ENCODE data around the gene EZH1.
"Not testable (repeated sequence)": the region's sequence is repeated elsewhere in the genome, so short reads cannot be mapped to it uniquely, and the experiment has no call there.

DNA sequence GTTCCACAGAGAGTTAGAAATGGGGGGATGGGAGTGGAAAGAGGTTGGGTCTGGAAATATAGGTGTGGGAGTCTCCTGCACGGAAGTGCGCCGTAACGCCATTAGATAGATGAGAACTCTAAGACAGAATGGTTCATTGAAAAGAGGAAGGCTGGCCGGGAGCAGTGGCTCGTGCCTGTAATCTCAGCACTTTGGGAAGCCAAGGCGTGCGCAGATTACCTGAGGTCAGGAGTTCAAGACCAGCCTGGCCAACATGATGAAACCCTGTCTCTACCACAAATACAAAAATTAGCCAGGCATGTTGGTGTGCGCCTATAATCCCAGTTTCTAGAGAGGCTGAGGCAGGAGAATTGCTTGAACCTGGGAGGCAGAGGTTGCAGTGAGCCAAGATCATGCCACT lies 23.2 kb upstream of the EZH1 start:
- TF ChIP-seq, protein P1, sequence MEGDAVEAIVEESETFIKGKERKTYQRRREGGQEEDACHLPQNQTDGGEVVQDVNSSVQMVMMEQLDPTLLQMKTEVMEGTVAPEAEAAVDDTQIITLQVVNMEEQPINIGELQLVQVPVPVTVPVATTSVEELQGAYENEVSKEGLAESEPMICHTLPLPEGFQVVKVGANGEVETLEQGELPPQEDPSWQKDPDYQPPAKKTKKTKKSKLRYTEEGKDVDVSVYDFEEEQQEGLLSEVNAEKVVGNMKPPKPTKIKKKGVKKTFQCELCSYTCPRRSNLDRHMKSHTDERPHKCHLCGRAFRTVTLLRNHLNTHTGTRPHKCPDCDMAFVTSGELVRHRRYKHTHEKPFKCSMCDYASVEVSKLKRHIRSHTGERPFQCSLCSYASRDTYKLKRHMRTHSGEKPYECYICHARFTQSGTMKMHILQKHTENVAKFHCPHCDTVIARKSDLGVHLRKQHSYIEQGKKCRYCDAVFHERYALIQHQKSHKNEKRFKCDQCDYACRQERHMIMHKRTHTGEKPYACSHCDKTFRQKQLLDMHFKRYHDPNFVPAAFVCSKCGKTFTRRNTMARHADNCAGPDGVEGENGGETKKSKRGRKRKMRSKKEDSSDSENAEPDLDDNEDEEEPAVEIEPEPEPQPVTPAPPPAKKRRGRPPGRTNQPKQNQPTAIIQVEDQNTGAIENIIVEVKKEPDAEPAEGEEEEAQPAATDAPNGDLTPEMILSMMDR (IDR thresholded peaks at IDR 0.05 in 2 of 3, conservative IDR thresholded peaks at IDR 0.05 in 1 of 3; ENCODE audit: control insufficient read depth in 2 of 3, extremely low read depth in 1 of 3, insufficient read depth in 1 of 3, low read depth in 3 of 3, low read length in 3 of 3): not testable (repeated sequence)
- not testable (repeated sequence) for TF ChIP-seq RB1 (IDR thresholded peaks at IDR 0.05; ENCODE audit: borderline replicate concordance); BHLHE40 (IDR thresholded peaks at IDR 0.05; ENCODE audit: borderline replicate concordance in 1 of 2, low read depth in 2 of 2, low read length in 1 of 2); RCOR1 (conservative IDR thresholded peaks at IDR 0.05; ENCODE audit: low read depth, low read length)
- TF ChIP-seq, protein P2, sequence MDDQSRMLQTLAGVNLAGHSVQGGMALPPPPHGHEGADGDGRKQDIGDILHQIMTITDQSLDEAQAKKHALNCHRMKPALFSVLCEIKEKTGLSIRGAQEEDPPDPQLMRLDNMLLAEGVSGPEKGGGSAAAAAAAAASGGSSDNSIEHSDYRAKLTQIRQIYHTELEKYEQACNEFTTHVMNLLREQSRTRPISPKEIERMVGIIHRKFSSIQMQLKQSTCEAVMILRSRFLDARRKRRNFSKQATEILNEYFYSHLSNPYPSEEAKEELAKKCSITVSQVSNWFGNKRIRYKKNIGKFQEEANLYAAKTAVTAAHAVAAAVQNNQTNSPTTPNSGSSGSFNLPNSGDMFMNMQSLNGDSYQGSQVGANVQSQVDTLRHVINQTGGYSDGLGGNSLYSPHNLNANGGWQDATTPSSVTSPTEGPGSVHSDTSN (IDR thresholded peaks at IDR 0.05; ENCODE audit: insufficient replicate concordance, low read depth, low read length): not testable (repeated sequence)
- TF ChIP-seq, protein P3, sequence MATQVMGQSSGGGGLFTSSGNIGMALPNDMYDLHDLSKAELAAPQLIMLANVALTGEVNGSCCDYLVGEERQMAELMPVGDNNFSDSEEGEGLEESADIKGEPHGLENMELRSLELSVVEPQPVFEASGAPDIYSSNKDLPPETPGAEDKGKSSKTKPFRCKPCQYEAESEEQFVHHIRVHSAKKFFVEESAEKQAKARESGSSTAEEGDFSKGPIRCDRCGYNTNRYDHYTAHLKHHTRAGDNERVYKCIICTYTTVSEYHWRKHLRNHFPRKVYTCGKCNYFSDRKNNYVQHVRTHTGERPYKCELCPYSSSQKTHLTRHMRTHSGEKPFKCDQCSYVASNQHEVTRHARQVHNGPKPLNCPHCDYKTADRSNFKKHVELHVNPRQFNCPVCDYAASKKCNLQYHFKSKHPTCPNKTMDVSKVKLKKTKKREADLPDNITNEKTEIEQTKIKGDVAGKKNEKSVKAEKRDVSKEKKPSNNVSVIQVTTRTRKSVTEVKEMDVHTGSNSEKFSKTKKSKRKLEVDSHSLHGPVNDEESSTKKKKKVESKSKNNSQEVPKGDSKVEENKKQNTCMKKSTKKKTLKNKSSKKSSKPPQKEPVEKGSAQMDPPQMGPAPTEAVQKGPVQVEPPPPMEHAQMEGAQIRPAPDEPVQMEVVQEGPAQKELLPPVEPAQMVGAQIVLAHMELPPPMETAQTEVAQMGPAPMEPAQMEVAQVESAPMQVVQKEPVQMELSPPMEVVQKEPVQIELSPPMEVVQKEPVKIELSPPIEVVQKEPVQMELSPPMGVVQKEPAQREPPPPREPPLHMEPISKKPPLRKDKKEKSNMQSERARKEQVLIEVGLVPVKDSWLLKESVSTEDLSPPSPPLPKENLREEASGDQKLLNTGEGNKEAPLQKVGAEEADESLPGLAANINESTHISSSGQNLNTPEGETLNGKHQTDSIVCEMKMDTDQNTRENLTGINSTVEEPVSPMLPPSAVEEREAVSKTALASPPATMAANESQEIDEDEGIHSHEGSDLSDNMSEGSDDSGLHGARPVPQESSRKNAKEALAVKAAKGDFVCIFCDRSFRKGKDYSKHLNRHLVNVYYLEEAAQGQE (IDR thresholded peaks at IDR 0.05; ENCODE audit: low read depth, low read length): not testable (repeated sequence)

Measured in GM12878 (cell line).